HG03066 (cell line): ENCODE data around the gene SPPL3.
"Not testable (repeated sequence)": the region's sequence is repeated elsewhere in the genome, so short reads cannot be mapped to it uniquely, and the experiment has no call there.

Experiments used
- ATAC-seq: cut with Tn5 transposase; IDR thresholded peaks from one replicate; pipeline ENCODE4 v1.9.1; 2021; ENCODE audit warnings: low read depth; ENCODE audit not compliant: unreplicated experiment

Gene SPPL3

DNA sequence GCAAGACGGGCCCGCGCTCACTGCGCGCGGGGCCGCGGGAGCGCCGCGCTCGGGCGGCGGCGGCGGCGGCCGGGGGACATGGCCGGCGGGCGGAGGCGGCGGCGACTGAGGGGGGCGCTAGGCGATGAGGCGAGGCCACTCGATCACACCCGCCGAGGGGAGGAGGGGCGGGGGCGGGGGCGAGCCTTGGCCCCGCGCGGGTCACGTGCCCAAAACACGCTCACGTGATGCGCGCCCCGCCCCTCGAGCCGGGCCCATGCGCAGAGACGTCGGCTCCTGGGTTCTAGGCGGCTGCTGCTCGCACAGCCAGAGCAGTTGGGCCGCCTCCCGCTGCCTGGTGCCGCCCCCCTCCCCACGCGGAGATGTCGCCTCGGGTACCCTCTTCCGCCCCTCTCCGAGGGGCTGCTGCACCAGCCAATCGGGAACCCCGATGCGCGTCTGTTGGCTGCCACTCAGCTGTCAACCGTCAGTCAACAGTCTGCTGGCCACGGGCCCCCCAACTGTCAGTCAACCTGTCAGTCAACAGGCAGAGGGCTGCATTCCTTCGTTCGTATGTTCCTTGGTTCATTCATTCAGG is at the start of gene SPPL3:
Gene SPPL3, minus strand, starts transcription at position 162 of the 577 bp plus-strand sequence. CDS start 491 bp downstream, outside the sequence.
- peak; percentile 62 for ATAC-seq

- ATAC-seq = no peak
These were observed 46.6 kb upstream of the SPPL3 start for GRCh38 chr12:120950807-120951206.

- not testable (repeated sequence) for ATAC-seq
These were observed 46.2 kb upstream of the SPPL3 start for GRCh38 chr12:120950260-120950799.

GRCh38 chr12:120945516-120945915 is 41.4 kb upstream of the SPPL3 start:
- not testable (repeated sequence) for ATAC-seq

DNA sequence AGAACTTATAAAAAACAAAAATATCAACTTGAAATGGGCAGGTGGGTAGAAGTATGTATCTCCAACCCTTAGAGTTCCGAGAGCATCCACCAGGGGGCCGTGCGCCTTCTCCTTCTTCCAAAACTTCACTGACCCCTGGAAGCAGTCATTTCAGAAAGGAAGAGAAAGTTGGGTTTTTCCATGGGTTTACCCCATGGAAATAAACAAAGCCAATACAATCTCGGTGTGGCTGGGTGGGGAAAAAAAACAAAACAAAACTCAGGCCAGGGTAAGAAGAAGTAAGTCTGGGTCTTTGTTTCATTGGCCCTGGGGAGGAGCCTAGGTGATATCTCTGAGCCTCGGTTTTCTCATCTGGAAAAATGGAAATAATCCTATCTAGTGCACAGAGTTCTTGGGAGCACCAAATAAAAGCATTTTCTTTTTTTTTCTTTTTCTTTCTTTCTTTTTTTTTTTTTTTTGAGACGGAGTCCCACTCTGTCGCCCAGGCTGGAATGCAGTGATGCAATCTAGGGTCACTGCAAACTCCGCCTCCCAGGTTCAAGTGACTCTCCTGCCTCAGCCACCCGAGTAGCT is 40.6 kb upstream of the SPPL3 start:
- ATAC-seq = no peak

- no peak for ATAC-seq
These were observed 39.3 kb upstream of the SPPL3 start for GRCh38 chr12:120943482-120943881.

- no peak for ATAC-seq
These were observed 37.8 kb upstream of the SPPL3 start for GRCh38 chr12:120941846-120942405.

DNA sequence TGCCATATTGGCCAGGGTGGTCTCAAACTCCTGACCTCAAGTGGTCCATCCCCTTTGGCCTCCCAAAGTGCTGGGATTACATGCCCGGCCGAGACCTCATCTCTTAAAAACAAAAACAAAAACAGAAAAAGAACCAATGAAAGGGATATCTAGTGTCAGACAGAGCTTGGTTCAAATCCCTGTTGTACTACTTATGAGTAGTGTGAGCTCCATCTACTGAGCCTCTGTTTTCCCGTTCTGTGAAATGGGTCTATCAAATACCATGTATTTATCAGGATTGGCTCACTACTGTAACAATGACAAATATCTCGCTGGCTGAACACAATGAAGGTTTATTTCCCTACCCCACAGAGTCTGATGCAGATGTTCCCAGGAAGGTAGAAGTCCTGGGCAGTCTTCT is 37.3 kb upstream of the SPPL3 start:
- no peak for ATAC-seq

- ATAC-seq = no peak
These were observed 36.6 kb upstream of the SPPL3 start for GRCh38 chr12:120940799-120941198.

DNA sequence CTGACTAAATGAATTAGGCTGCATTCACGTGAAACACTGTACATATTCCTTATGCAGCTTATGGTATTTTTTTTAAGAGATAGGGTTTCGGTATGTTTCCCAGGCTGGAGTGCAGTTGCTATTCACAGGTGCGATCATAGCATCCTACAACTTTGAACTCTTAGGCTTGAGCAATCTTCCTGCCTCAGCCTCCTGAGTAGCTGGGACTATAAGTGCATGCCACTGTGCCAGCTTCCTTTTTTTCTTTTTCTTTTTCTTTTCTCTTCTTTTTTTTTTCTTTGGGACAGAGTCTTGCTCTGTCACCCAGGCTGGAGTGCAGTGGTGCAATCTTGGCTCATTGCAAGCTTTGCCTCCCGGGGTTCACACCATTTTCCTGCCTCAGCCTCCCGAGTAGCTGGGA is 35.8 kb upstream of the SPPL3 start:
- no peak for ATAC-seq

DNA sequence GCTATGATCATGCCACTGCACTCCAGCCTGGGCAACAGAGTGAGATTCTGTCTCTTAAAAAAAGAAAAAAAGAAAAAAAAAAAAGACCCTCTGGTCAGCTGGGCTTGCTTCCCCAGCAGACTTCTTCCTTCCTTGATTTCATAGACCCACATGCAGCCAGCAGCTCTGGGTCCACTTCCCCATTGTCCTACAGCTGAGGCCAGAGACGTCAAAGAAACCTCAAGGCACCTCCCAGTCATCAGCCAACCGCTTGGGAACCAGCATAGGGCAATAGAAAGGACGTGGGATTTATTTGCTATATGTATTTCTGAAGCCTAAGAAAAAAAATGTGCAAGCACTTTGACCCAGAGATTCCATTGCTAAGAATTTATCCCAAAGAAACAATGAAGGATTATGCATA is 35.4 kb upstream of the SPPL3 start:
- ATAC-seq = no peak

DNA sequence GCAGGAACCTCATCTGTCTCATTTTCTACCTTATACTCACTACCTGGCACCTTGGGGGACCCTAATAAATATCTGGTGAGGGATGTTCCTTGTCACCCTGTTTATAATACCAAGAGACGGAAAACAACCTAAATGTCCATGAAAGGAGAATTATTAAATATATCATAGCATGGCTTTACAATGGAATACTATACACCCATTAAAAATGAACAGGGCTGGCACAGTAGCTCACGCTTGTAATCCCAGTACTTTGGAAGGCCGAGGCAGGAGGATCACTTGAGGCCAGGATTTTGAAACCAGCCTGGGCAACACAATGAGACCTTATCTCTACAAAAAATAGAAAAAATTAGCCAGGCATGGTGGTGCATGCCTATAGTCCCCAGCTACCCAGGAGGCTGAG is 34.3 kb upstream of the SPPL3 start:
- ATAC-seq = no peak

DNA sequence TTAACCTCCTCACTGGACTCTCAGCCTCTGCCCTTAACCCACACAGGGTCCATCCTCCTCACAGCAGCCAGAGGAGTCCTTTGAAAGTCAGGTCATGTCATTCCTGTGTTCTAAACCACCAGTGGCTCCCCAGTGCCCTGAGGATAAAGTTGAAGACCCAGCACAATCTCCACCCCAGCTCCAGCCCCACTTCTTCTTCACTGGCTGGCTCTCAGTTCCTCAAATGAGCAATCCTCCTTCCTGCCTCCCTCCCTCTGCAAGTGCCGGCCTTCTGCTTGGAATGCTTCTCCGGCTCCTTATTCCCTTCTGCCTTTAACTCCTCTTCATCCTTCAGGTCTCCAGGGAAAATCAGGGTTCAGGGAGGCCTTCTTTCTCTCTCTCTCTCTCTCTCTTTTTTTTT is 32.0 kb upstream of the SPPL3 start:
- ATAC-seq = no peak

DNA sequence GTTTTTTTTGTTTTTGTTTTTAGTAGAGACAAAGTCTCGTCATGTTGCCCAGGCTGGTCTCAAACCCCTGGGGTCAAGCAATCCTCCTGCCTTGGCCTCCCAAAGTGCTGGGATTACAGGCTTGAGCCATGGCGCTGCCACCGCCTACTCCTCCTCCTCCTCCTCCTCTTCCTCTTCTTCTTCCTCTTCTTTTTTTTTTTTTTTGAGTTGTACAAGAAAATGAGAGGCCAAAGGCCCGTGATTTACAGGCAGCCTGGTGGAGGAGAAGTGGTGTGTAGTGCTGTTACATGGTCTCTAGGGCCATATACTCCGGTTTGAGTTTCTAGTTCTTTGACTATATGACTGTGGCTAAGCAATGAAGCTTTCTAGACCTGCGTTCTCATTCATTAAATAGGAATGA is 29.6 kb upstream of the SPPL3 start:
- no peak for ATAC-seq

- ATAC-seq = no peak
These were observed 28.9 kb upstream of the SPPL3 start for GRCh38 chr12:120932956-120933526.

GRCh38 chr12:120932058-120932457 is 27.9 kb upstream of the SPPL3 start:
- ATAC-seq = no peak

DNA sequence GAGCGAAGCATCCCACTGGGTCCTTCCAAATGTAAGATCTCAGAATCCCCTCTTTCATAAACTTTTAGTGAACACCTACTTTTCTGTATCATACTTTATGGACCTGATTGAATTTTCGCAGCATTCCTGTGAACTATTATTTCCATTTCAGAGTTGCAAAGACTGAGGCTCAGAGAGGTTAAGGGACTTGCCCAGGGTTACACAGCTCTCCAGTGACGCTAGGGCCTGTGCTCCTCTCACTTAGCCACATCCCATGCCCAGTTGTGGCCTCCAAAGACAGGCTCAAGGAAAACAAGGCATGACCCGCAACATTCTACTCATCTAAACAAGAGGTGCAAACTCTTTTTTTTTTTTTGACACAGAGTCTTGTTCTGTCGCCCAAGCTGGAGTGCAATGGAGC is 25.9 kb upstream of the SPPL3 start:
- ATAC-seq = no peak

DNA sequence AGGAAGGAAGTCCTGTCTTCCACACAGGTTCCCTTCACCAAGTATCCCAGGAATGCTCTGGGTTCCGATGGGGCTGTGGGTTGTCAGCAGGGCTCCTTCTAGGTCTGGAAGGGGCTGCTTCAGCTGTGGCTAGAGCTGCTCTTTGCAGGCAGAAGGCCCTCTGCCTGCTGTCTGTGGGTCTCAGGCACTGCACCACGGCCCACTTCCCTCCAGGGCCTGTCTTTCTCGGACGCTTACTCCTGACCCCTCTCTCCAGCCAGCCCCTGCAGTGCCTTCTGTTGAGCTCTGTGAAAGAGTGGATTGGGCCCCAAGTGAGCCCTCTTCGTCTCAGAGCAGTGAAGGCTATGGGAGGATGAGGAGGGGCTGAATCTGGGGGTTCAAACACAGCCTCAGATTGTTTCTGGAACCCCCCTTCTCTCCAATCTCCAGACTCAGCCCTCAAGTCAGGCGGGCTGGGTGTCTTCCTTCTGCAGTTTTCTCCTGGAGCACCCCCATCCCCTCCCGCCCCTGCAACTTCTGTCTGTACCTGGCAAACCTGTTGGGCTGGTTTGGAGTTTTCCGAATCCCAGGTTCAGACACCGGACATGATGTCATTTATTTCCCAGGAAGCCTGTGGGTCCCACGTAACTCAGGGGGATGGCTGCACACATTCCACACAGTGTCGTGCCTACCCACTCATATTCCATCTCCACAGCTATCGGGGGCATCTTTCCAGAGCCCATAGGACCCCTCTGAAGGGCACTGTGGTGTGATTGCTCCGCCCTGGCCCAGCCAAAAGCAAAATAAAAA is 24.9 kb upstream of the SPPL3 start:
- ATAC-seq = no peak

DNA sequence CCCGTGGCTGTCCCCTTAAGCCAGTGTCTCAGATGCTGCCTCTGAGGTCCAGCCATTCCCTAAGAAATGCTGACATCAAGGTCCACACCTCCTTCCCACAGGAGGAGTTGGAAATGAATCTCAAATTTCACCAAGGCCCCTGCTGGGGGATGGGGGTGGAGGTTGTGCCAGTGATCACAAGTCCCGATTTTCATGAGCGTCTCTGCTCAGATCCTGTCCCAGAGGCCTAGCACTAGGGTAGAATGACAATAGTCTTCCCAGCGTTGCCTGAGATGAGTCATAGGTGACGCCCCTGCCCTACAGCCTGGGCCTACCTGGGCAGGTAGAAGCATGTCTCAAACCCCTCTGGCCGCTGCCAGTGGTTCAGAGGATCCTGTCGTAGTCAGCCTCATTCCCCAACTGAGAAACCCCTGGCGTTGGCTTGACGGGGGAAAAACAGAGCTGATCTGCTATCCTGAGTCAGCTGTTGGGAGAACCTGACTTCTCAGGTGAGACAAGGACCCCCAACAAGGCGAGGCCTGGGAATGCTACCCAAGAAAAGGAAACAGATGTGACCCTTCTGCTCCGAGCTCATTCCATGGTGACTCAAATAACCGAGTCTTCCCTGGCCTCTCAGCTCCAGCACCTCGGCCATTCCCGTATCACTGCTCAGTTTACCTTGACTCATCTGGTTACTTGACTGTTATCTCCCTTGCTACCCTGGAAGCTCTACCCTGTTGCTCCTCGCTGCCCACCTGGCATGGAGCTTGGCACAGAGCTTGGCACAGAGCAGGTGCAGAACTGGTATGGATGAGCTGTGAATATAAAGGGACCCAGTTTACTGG is 21.8 kb upstream of the SPPL3 start:
- no peak for ATAC-seq

GRCh38 chr12:120922279-120922678 is 18.1 kb upstream of the SPPL3 start:
- ATAC-seq = no peak
